GM19397 (cell line): Measurements from ENCODE around the gene CACNB2.
A peak's percentile ranks its signal among the peaks of the same experiment; 100 is the strongest.

Source experiments
- ATAC-seq: cut with Tn5 transposase; IDR thresholded peaks from one replicate; pipeline ENCODE4 v1.9.1; 2021; ENCODE audit warnings: mild to moderate bottlenecking, moderate library complexity; ENCODE audit not compliant: unreplicated experiment

The CACNB2 gene

GRCh38 chr10:18378766-18379165, 238.5 kb downstream of the CACNB2 start:
- ATAC-seq: no peak

GRCh38 chr10:18381679-18382078, 241.5 kb downstream of the CACNB2 start:
- no peak for ATAC-seq

- ATAC-seq: no peak
These were observed 257.7 kb downstream of the CACNB2 start for GRCh38 chr10:18397906-18398305.

- ATAC-seq: peak; percentile 65
These were observed 258.9 kb downstream of the CACNB2 start for GRCh38 chr10:18399158-18399557.

GRCh38 chr10:18400201-18400905, 260.1 kb downstream of the CACNB2 start:
- peak; percentile 59 for ATAC-seq

GRCh38 chr10:18400906-18401245, 260.7 kb downstream of the CACNB2 start:
- no peak for ATAC-seq

- no peak for ATAC-seq
These were observed 261.4 kb downstream of the CACNB2 start for GRCh38 chr10:18401416-18402195.

GRCh38 chr10:18402853-18403252, 262.6 kb downstream of the CACNB2 start:
- ATAC-seq: no peak

GRCh38 chr10:18404530-18404929, 264.3 kb downstream of the CACNB2 start:
- ATAC-seq: no peak

GRCh38 chr10:18406136-18406535, 265.9 kb downstream of the CACNB2 start:
- ATAC-seq: no peak

- peak; percentile 50 for ATAC-seq
These were observed 269.6 kb downstream of the CACNB2 start for GRCh38 chr10:18409599-18410397.

GRCh38 chr10:18414061-18414460, 273.8 kb downstream of the CACNB2 start:
- ATAC-seq: no peak

- no peak for ATAC-seq
These were observed 277.8 kb downstream of the CACNB2 start for GRCh38 chr10:18417950-18418527.

- peak; percentile 75 for ATAC-seq
These were observed 278.5 kb downstream of the CACNB2 start for GRCh38 chr10:18418541-18419215.

- no peak for ATAC-seq
These were observed 279.7 kb downstream of the CACNB2 start for GRCh38 chr10:18419945-18420344.

GRCh38 chr10:18421726-18422293, 281.6 kb downstream of the CACNB2 start:
- no peak for ATAC-seq

- no peak for ATAC-seq
These were observed 282.9 kb downstream of the CACNB2 start for GRCh38 chr10:18423058-18423637.

- no peak for ATAC-seq
These were observed 284.0 kb downstream of the CACNB2 start for GRCh38 chr10:18424200-18424599.

- no peak for ATAC-seq
These were observed 289.1 kb downstream of the CACNB2 start for GRCh38 chr10:18429335-18429734.

GRCh38 chr10:18436902-18437301, 296.7 kb downstream of the CACNB2 start:
- no peak for ATAC-seq
